ENCODE results near the gene SYPL1.

GRCh38 chr7:106151459-106152312, 39.6 kb upstream of the SYPL1 start:
- TF ChIP-seq CTCF (IDR thresholded peaks at IDR 0.05; ENCODE audit: low read depth, low read length) (no peak), MYC (IDR thresholded peaks at IDR 0.05; ENCODE audit: low read depth, low read length) (no peak), POLR2A (IDR thresholded peaks at IDR 0.05; ENCODE audit: extremely low read depth, insufficient read length) (no peak), MAX (IDR thresholded peaks at IDR 0.05; ENCODE audit: low read depth, low read length) (no peak)
